ENCODE data around the gene DDN. TPM values are rescaled to one million over a fixed set of nuclear protein-coding genes. Genes with fewer than 3 reads are reported as not detected.

The DDN gene
- total and polyA plus RNA-seq, 2 donors (not counting 1 experiment from before 2014, with no cell fraction given) = 0.10 to 0.75 TPM

- H3K9me3 Mint-ChIP-seq (ENCODE audit: insufficient read depth) = no peaks in the 10 kb centered on the region
- no peak for DNase-seq
- peaks cover 26% of the 10 kb centered on the region for H3K4me1 Mint-ChIP-seq
- Histone ChIP-seq H3K9me3 (ENCODE audit: control extremely low read depth in 1 of 3, control insufficient read depth in 2 of 3, insufficient read depth in 1 of 3, low read length in 2 of 3) (peaks cover 0 to 4% (median 0%) of the 10 kb centered on the region in 3 donors), H3K27ac (ENCODE audit: low read length in 2 of 2) (no peak overlapping the region), H3K79me2 (ENCODE audit: control insufficient read depth, insufficient read depth, low read length) (no peaks in the 10 kb centered on the region), H3K27me3 (replicated peaks in 1 of 4; ENCODE audit: control extremely low read depth in 1 of 4, control insufficient read depth in 3 of 4, insufficient read depth in 4 of 4, low read length in 3 of 4) (peaks cover 0 to 67% (median 31%) of the 10 kb centered on the region in 4 experiments), H4K20me1 (ENCODE audit: control insufficient read depth, insufficient read depth, low read length, poor library complexity, severe bottlenecking) (no peaks in the 10 kb centered on the region), H3K4me1 (ENCODE audit: control insufficient read depth in 2 of 2, insufficient read depth in 2 of 2, low read length in 2 of 2) (peaks cover 24 to 30% of the 10 kb centered on the region in 2 donors), H3K4me2 (replicated peaks; ENCODE audit: low read depth, low read length, poor library complexity, severe bottlenecking) (no peak overlapping the region), H3K36me3 (replicated peaks in 1 of 2; ENCODE audit: control extremely low read depth in 1 of 2, control insufficient read depth in 1 of 2, extremely low read depth in 1 of 2, insufficient read depth in 2 of 2, low read length in 1 of 2) (no peaks in the 10 kb centered on the region), H3K9ac (ENCODE audit: low read length) (no peak overlapping the region), H2AFZ (ENCODE audit: insufficient read depth, low read depth, low read length, poor library complexity, severe bottlenecking) (no peak overlapping the region), H3K4me3 (ENCODE audit: control extremely low read depth in 1 of 5, extremely low read depth in 1 of 5, insufficient read depth in 1 of 5, low read depth in 2 of 5, low read length in 4 of 5) (no peak overlapping the region)
- no peak overlapping the region for H3K27ac Mint-ChIP-seq
- WGBS (ENCODE audit: insufficient coverage) = 91% methylated on average over 3 of the region's 3 CpGs
- no peak overlapping the region for H3K4me3 Mint-ChIP-seq
- H3K27me3 Mint-ChIP-seq = peaks cover 40% of the 10 kb centered on the region
- CTCF ChIA-PET = interaction anchor here (0.9 to 6.7 kb wide), 14 partner anchors 10 to 167 kb away, joined by 3 to 61 read pairs (median 4); partner anchors contain the start of genes ARF3, DDX23, FKBP11 and PRKAG1
- ATAC-seq (ENCODE audit: low read depth) = no peak
- POLR2A ChIA-PET = interaction anchor here (1.7 kb wide), 1 partner anchor 15 kb away, joined by 4 read pairs; no protein-coding TSS in a partner anchor
- TF ChIP-seq CTCF (IDR thresholded peaks at IDR 0.05) (no peak), EZH2 (IDR thresholded peaks at IDR 0.05; ENCODE audit: borderline replicate concordance, insufficient read depth, low read depth, low read length, poor library complexity, severe bottlenecking) (no peak)
- intact Hi-C loops (cut with micrococcal nuclease) = loop anchor here (2.0 kb wide), 1 partner anchor 13 kb away; no protein-coding TSS in a partner anchor
These were observed 5.4 kb downstream of the DDN start for GRCh38 chr12:48993787-48994186.

GRCh38 chr12:48991247-48992050 is 7.7 kb downstream of the DDN start:
- H3K36me3 ChIP-seq (replicated peaks in 1 of 2; ENCODE audit: control extremely low read depth in 1 of 2, control insufficient read depth in 1 of 2, extremely low read depth in 1 of 2, insufficient read depth in 2 of 2, low read length in 1 of 2) = no peaks in the 10 kb centered on the region
- intact Hi-C loops (cut with micrococcal nuclease) = no loop called here
- H3K9me3 Mint-ChIP-seq (ENCODE audit: insufficient read depth) = no peaks in the 10 kb centered on the region
- DNase-seq (no peak), ATAC-seq (ENCODE audit: low read depth) (no peak)
- no peaks in the 10 kb centered on the region for H4K20me1 ChIP-seq (ENCODE audit: control insufficient read depth, insufficient read depth, low read length, poor library complexity, severe bottlenecking)
- H2AFZ ChIP-seq (ENCODE audit: insufficient read depth, low read depth, low read length, poor library complexity, severe bottlenecking) = no peak overlapping the region
- H3K79me2 ChIP-seq (ENCODE audit: control insufficient read depth, insufficient read depth, low read length) = no peaks in the 10 kb centered on the region
- no peak overlapping the region for H3K27ac ChIP-seq (ENCODE audit: low read length in 2 of 2)
- H3K9ac ChIP-seq (ENCODE audit: low read length) = no peak overlapping the region
- H3K4me3 ChIP-seq (ENCODE audit: control extremely low read depth in 1 of 5, extremely low read depth in 1 of 5, insufficient read depth in 1 of 5, low read depth in 2 of 5, low read length in 4 of 5) = no peak overlapping the region
- ChIA-PET POLR2A (no interaction called here), CTCF (interaction anchor here (0.7 to 2.8 kb wide), 9 partner anchors 8 to 555 kb away, joined by 3 to 11 read pairs (median 4); partner anchors contain the start of genes DDX23, FKBP11 and WNT1)
- H3K9me3 ChIP-seq (ENCODE audit: control extremely low read depth in 1 of 3, control insufficient read depth in 2 of 3, insufficient read depth in 1 of 3, low read length in 2 of 3) = no peaks in the 10 kb centered on the region
- no peak overlapping the region for H3K27ac Mint-ChIP-seq
- H3K4me1 ChIP-seq (ENCODE audit: control insufficient read depth in 2 of 2, insufficient read depth in 2 of 2, low read length in 2 of 2) = peaks cover 9 to 15% of the 10 kb centered on the region in 2 donors
- no peak overlapping the region for H3K4me3 Mint-ChIP-seq
- H3K27me3 ChIP-seq (replicated peaks in 1 of 4; ENCODE audit: control extremely low read depth in 1 of 4, control insufficient read depth in 3 of 4, insufficient read depth in 4 of 4, low read length in 3 of 4) = peaks cover 0 to 69% (median 34%) of the 10 kb centered on the region in 4 experiments
- 59% methylated on average over 3 of the region's 8 CpGs for WGBS (ENCODE audit: insufficient coverage)
- TF ChIP-seq CTCF (IDR thresholded peaks at IDR 0.05) (no peak), EZH2 (IDR thresholded peaks at IDR 0.05; ENCODE audit: borderline replicate concordance, insufficient read depth, low read depth, low read length, poor library complexity, severe bottlenecking) (no peak)
- H3K4me2 ChIP-seq (replicated peaks; ENCODE audit: low read depth, low read length, poor library complexity, severe bottlenecking) = no peak overlapping the region
- H3K4me1 Mint-ChIP-seq = peaks cover 18% of the 10 kb centered on the region
- peaks cover 52% of the 10 kb centered on the region for H3K27me3 Mint-ChIP-seq

Data from B cell (primary cell).